A673 (cell line): ENCODE measurements around the gene FAHD2B.
"Not testable (repeated sequence)": the region's sequence is repeated elsewhere in the genome, so short reads cannot be mapped to it uniquely, and the experiment has no call there.

Experiments
- EZH2 ChIP-seq: fragments of 200-600 bp; sonication (generic); IDR thresholded peaks from 2 replicates; pipeline ENCODE4 v1.6.1; 2017; ENCODE audit warnings: borderline replicate concordance, low read depth, mild to moderate bottlenecking, mixed read lengths, antibody characterized with exemption, low read length; ENCODE audit not compliant: poor library complexity, severe bottlenecking
- TF ChIP-seq, protein P1 (sequence below): fragments of 300-800, 200-600 bp; sonication (generic); conservative IDR thresholded peaks from 2 replicates; pipeline ENCODE4 v1.5.1; 2017; ENCODE audit warnings: low read depth, mild to moderate bottlenecking, antibody characterized with exemption, low read length, moderate library complexity, mixed read lengths

DNA sequence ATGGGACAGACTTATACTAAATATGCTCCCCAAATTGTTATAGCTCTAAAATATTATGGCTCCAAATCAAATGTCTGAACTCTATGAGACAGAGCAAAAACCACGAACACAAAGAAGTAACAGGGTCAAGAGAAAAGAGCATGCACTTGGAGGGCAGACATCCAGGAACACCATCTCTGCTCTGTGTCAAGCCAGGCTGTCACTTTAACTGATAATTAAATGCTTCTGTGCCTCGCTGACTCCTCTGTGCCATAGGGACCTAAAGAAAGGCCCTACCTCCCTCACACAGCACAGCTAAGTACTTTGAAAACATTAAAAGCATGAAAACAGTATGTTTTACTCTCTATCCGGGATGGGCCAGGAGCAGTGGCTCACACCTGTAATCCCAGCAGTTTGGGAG lies 23.8 kb downstream of the FAHD2B start:
- TF ChIP-seq, protein P1, sequence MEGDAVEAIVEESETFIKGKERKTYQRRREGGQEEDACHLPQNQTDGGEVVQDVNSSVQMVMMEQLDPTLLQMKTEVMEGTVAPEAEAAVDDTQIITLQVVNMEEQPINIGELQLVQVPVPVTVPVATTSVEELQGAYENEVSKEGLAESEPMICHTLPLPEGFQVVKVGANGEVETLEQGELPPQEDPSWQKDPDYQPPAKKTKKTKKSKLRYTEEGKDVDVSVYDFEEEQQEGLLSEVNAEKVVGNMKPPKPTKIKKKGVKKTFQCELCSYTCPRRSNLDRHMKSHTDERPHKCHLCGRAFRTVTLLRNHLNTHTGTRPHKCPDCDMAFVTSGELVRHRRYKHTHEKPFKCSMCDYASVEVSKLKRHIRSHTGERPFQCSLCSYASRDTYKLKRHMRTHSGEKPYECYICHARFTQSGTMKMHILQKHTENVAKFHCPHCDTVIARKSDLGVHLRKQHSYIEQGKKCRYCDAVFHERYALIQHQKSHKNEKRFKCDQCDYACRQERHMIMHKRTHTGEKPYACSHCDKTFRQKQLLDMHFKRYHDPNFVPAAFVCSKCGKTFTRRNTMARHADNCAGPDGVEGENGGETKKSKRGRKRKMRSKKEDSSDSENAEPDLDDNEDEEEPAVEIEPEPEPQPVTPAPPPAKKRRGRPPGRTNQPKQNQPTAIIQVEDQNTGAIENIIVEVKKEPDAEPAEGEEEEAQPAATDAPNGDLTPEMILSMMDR = not testable (repeated sequence)
- TF ChIP-seq EZH2 = not testable (repeated sequence)
